Measurements from ENCODE around the gene HAUS6. TPM values are rescaled to one million over a fixed set of nuclear protein-coding genes. Genes with fewer than 3 reads are reported as not detected.
A peak's percentile ranks its signal among the peaks of the same experiment; 100 is the strongest.

Gene HAUS6
- total and polyA plus RNA-seq, 4 donors, result 1.9 to 10.1 (median 5.6) TPM

DNA sequence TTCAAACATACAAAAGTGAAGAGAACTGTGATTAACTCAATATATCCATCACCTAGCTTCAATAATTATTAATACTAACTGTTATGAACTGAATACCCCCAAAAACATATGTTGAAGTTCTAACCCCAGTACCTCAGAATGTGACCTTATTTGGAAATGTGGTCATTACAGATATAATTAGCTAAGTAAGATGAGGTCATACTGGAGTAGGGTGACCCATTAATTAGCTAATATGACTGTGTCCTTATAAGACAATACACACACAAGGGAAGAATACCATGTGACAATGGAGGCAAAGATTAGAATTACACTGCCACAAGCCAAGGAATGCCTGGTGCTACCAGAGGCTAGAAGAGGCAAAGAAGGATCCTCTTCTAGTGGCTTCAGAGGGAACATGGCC is 45.7 kb downstream of the HAUS6 start:
- no peak for TF ChIP-seq RAD21 (IDR thresholded peaks at IDR 0.05)
- no peak for TF ChIP-seq HNF4A (conservative IDR thresholded peaks at IDR 0.05)
- TF ChIP-seq ZBTB33 (IDR thresholded peaks at IDR 0.05), result no peak
- TF ChIP-seq FOXA1 (IDR thresholded peaks at IDR 0.05), result no peak
- no peak for TF ChIP-seq RXRA (IDR thresholded peaks at IDR 0.05)
- H3K9ac ChIP-seq (ENCODE audit: low read depth in 1 of 2, low read length in 2 of 2), result no peak overlapping the region
- H3K27ac ChIP-seq (ENCODE audit: low read depth in 1 of 2, low read length in 2 of 2), result no peak overlapping the region
- H3K9me3 ChIP-seq (ENCODE audit: control insufficient read depth in 4 of 4, low read length in 3 of 4), result no peaks in the 10 kb centered on the region
- H3K4me1 ChIP-seq (ENCODE audit: control insufficient read depth in 4 of 4, insufficient read depth in 4 of 4, low read length in 3 of 4), result no peaks in the 10 kb centered on the region
- no peak overlapping the region for H3K4me3 ChIP-seq (ENCODE audit: low read depth in 1 of 3, low read length in 3 of 3)
- DNase-seq (ENCODE audit: low spot score), result no peak
- no peaks in the 10 kb centered on the region for H3K27me3 ChIP-seq (ENCODE audit: control insufficient read depth in 4 of 4, insufficient read depth in 4 of 4, low read length in 3 of 4)
- H3K36me3 ChIP-seq (ENCODE audit: control insufficient read depth in 4 of 4, insufficient read depth in 3 of 4, low read depth in 1 of 4, low read length in 3 of 4), result peaks cover 3 to 30% (median 18%) of the 10 kb centered on the region in 4 donors

DNA sequence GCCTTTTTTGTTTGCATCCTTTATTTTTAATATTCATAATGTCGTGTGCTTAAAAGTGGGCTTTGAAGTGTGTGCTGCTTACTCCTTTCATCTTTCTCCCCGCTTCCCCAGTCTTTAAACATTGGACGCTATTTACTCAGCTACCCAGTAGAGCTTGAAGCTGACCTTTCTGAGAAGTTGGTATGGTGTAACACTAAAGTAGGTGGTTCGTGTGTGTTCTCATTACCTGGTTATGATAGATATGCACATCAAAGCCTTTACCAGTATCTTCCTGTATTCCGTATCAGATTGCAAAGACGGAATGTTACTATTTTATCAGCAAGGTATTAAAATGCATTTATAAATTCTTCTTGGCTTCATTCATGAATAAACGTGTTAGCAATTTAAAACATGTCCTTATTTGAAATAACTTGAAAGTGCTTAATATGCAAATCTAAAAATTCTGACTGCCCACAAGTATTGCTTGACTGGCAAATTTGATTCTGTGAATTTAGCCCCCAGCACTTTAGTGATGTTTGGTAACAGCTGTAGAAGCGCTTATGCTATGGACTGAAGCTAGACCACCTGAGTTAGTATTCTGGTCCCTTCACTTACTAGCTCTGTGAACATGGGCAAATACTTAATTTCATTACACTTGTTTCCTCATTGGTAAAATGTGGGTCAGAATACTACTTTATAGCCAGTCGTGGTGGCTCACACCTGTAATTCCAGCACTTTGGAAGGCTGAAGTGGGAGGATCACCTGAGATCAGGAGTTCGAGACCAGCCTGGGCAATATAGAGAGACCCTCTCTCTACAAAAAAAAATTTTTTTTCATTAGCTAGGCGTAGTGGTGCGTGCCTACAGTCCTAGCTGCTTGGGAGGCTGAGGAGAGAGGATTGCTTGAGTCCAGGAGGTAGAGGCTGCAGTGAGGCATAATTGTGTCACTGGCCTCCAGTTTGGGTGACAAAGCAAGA is 51.8 kb downstream of the HAUS6 start:
- peaks cover 0 to 31% (median 21%) of the 10 kb centered on the region in 4 donors for H3K4me1 ChIP-seq (ENCODE audit: control insufficient read depth in 4 of 4, insufficient read depth in 4 of 4, low read length in 3 of 4)
- TF ChIP-seq FOXA2 (IDR thresholded peaks at IDR 0.05), result peak; percentile 8
- TF ChIP-seq JUND (IDR thresholded peaks at IDR 0.05), result no peak
- DNase-seq (ENCODE audit: low spot score), result no peak
- peak overlapping the region in 1 of 2 donors; percentile 86 for H3K27ac ChIP-seq (ENCODE audit: low read depth in 1 of 2, low read length in 2 of 2)
- H3K9me3 ChIP-seq (ENCODE audit: control insufficient read depth in 4 of 4, low read length in 3 of 4), result no peaks in the 10 kb centered on the region
- peak overlapping the region; percentile 76 to 88 (median 78) for H3K4me3 ChIP-seq (ENCODE audit: low read depth in 1 of 3, low read length in 3 of 3)
- peaks cover 0 to 3% (median under 1%) of the 10 kb centered on the region in 4 donors for H3K36me3 ChIP-seq (ENCODE audit: control insufficient read depth in 4 of 4, insufficient read depth in 3 of 4, low read depth in 1 of 4, low read length in 3 of 4)
- H3K27me3 ChIP-seq (ENCODE audit: control insufficient read depth in 4 of 4, insufficient read depth in 4 of 4, low read length in 3 of 4), result no peaks in the 10 kb centered on the region
- 65% methylated on average over 12 of the region's 12 CpGs for WGBS
- peak overlapping the region; percentile 46 to 87 for H3K9ac ChIP-seq (ENCODE audit: low read depth in 1 of 2, low read length in 2 of 2)

DNA sequence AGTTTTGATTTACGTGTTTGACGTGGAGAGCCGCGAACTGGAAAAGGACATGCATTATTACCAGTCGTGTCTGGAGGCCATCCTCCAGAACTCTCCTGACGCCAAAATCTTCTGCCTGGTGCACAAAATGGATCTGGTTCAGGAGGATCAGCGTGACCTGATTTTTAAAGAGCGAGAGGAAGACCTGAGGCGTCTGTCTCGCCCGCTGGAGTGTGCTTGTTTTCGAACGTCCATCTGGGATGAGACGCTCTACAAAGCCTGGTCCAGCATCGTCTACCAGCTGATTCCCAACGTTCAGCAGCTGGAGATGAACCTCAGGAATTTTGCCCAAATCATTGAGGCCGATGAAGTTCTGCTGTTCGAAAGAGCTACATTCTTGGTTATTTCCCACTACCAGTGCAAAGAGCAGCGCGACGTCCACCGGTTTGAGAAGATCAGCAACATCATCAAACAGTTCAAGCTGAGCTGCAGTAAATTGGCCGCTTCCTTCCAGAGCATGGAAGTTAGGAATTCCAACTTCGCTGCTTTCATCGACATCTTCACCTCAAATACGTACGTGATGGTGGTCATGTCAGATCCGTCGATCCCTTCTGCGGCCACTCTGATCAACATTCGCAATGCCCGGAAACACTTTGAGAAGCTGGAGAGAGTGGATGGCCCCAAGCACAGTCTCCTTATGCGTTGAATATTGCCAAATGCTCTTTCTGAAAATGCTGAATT is 52.6 kb downstream of the HAUS6 start:
- no peak for TF ChIP-seq FOXA2 (IDR thresholded peaks at IDR 0.05)
- TF ChIP-seq, protein P1, sequence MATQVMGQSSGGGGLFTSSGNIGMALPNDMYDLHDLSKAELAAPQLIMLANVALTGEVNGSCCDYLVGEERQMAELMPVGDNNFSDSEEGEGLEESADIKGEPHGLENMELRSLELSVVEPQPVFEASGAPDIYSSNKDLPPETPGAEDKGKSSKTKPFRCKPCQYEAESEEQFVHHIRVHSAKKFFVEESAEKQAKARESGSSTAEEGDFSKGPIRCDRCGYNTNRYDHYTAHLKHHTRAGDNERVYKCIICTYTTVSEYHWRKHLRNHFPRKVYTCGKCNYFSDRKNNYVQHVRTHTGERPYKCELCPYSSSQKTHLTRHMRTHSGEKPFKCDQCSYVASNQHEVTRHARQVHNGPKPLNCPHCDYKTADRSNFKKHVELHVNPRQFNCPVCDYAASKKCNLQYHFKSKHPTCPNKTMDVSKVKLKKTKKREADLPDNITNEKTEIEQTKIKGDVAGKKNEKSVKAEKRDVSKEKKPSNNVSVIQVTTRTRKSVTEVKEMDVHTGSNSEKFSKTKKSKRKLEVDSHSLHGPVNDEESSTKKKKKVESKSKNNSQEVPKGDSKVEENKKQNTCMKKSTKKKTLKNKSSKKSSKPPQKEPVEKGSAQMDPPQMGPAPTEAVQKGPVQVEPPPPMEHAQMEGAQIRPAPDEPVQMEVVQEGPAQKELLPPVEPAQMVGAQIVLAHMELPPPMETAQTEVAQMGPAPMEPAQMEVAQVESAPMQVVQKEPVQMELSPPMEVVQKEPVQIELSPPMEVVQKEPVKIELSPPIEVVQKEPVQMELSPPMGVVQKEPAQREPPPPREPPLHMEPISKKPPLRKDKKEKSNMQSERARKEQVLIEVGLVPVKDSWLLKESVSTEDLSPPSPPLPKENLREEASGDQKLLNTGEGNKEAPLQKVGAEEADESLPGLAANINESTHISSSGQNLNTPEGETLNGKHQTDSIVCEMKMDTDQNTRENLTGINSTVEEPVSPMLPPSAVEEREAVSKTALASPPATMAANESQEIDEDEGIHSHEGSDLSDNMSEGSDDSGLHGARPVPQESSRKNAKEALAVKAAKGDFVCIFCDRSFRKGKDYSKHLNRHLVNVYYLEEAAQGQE (IDR thresholded peaks at IDR 0.05), result peak; percentile 40
- Histone ChIP-seq H3K4me3 (ENCODE audit: low read depth in 1 of 3, low read length in 3 of 3) (peak overlapping the region; percentile 76 to 88 (median 78)), H3K9ac (ENCODE audit: low read depth in 1 of 2, low read length in 2 of 2) (peak overlapping the region; percentile 46 to 87), H3K4me1 (ENCODE audit: control insufficient read depth in 4 of 4, insufficient read depth in 4 of 4, low read length in 3 of 4) (peaks cover 0 to 31% (median 21%) of the 10 kb centered on the region in 4 donors), H3K27ac (ENCODE audit: low read depth in 1 of 2, low read length in 2 of 2) (peak overlapping the region; percentile 86 to 95), H3K27me3 (ENCODE audit: control insufficient read depth in 4 of 4, insufficient read depth in 4 of 4, low read length in 3 of 4) (no peaks in the 10 kb centered on the region), H3K36me3 (ENCODE audit: control insufficient read depth in 4 of 4, insufficient read depth in 3 of 4, low read depth in 1 of 4, low read length in 3 of 4) (no peaks in the 10 kb centered on the region), H3K9me3 (ENCODE audit: control insufficient read depth in 4 of 4, low read length in 3 of 4) (no peaks in the 10 kb centered on the region)
- DNase-seq (ENCODE audit: low spot score), result no peak
- 6% methylated on average over 33 of the region's 33 CpGs for WGBS
